Activated T-cell treated with anti-CD3 and anti-CD28 coated beads for 48 hours (primary cell): ENCODE measurements around the gene MED8.
"Not testable (repeated sequence)": the region's sequence is repeated elsewhere in the genome, so short reads cannot be mapped to it uniquely, and the experiment has no call there.

Experiments
- DNase-seq: peaks from one replicate; pipeline ENCODE4 v3.0.0-alpha.2; 2020; ENCODE audit warnings: low read depth

Gene MED8

GRCh38 chr1:43382027-43382779 is 7.4 kb downstream of the MED8 start:
- DNase-seq: no peak

GRCh38 chr1:43381612-43382011 is 8.0 kb downstream of the MED8 start:
- no peak for DNase-seq

GRCh38 chr1:43379476-43379875 is 10.1 kb downstream of the MED8 start:
- no peak for DNase-seq

- no peak for DNase-seq
Measured at GRCh38 chr1:43377831-43378230, 11.8 kb downstream of the MED8 start.

GRCh38 chr1:43376723-43377235 is 12.8 kb downstream of the MED8 start:
- DNase-seq: no peak

- DNase-seq: no peak
Measured at GRCh38 chr1:43373066-43373940, 16.3 kb downstream of the MED8 start.

- DNase-seq: no peak
Measured at GRCh38 chr1:43372172-43372571, 17.4 kb downstream of the MED8 start.

- no peak for DNase-seq
Measured at GRCh38 chr1:43370564-43370963, 19.0 kb downstream of the MED8 start.

- DNase-seq: not testable (repeated sequence)
Measured at GRCh38 chr1:43369779-43370178, 19.8 kb downstream of the MED8 start.

GRCh38 chr1:43368646-43369020 is 21.0 kb downstream of the MED8 start:
- DNase-seq: no peak

GRCh38 chr1:43367904-43368645 is 21.5 kb downstream of the MED8 start, which contains the start of gene ELOVL1:
TSS of gene ELOVL1 (minus strand) at chr1:43368011. CDS start at chr1:43365609, 2,402 bp downstream.
- peak; percentile 92 for DNase-seq

GRCh38 chr1:43367026-43367903 is 22.3 kb downstream of the MED8 start:
- DNase-seq: peak; percentile 21

- DNase-seq: no peak
Measured at GRCh38 chr1:43366601-43367025, 23.0 kb downstream of the MED8 start.

- DNase-seq: peak; percentile 13
Measured at GRCh38 chr1:43366179-43366578, 23.4 kb downstream of the MED8 start.

GRCh38 chr1:43365678-43366077 is 23.9 kb downstream of the MED8 start:
- DNase-seq: no peak

GRCh38 chr1:43363935-43364525 is 25.6 kb downstream of the MED8 start:
- no peak for DNase-seq

- DNase-seq: no peak
Measured at GRCh38 chr1:43363283-43363934, 26.2 kb downstream of the MED8 start.

GRCh38 chr1:43360616-43361015 is 29.0 kb downstream of the MED8 start:
- no peak for DNase-seq

GRCh38 chr1:43359696-43360095 is 29.9 kb downstream of the MED8 start:
- no peak for DNase-seq
